SK-MEL-5 (cell line): ENCODE results near the gene CYTH3. TPM values are rescaled to one million over a fixed set of nuclear protein-coding genes. Genes with fewer than 3 reads are reported as not detected.
"Not testable (repeated sequence)": the region's sequence is repeated elsewhere in the genome, so short reads cannot be mapped to it uniquely, and the experiment has no call there.

Source experiments
- DNase-seq: peaks from one replicate; pipeline ENCODE4 v3.0.0-alpha.2; 2016; ENCODE audit warnings: low read depth, low spot score
- in situ Hi-C: cut with HindIII; loops from 2 replicates; pipeline ENCODE4 v1.10.0; 2016; ENCODE audit warnings: low sequenced_read_pairs, high pct_unique_total_duplicates, low pct_unique_long_range_greater_than_20kb
- total RNA-seq: library from RNA; depleted of rRNA; stranded (reverse); fragments of >200 nt; shearing (Covaris generic); gene quantifications from 2 replicates; pipeline ENCODE4 v1.2.3, GENCODE V29; 2014

CYTH3 gene
- total RNA-seq, 1 experiment from 2014 or later = 70.3 TPM

DNA sequence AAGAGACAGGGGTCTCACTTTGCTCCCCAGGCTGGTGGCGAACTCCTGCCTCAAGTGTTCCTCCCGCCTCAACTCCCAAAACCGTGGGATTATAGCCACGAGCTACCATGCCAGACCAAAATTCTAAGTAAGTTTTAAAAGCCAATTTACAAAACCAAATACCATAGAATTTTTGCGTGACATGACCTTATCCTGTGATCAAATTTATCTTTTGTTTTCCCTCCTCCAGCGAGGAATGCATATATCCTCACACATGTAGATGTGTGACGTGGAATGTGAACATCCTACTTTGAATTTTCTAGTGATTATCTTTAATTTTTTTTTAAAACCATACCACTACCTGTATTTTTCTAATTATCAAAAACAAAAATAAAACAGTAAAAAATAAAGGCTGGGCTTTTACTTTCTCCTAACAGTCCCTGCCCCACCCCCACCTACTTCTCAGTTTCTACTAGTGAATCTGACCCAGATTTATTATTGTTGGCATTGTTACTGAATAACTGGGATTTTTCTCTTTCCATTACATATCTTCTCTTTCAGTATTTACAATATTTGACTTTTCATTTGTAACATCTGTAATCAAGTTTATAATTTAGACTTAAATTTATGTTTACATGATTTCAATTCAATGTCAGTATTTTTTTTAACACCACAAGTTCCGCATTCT, 26.0 kb downstream of the CYTH3 start:
- in situ Hi-C loops = no loop called here
- DNase-seq = no peak

DNA sequence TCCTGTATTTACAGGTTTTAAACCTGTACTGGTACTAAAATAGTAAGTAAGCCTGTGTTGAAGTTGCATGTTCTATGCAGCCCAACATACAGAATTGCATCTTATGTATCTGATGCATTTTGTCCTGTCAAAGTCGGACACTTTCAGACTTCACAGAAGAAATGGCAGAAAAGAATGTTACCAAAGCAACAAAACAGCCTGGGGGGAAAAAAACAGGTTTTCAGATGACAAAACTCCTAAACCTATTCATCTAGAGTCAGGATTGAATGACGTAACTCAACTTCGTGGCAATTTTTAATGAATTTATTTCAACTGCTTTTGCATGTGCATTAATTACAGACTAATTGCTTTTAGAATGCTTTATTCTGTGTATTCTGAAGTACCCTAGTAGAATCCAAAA, 28.4 kb downstream of the CYTH3 start:
- in situ Hi-C loops = no loop called here

GRCh38 chr7:6243168-6243567, 29.3 kb downstream of the CYTH3 start:
- in situ Hi-C loops = no loop called here
- DNase-seq = no peak

More for the DNA sequence above, 28.4 kb downstream of the CYTH3 start:
- DNase-seq = no peak

- in situ Hi-C loops = no loop called here
- DNase-seq = no peak
Observed at GRCh38 chr7:6242561-6242960, 29.9 kb downstream of the CYTH3 start.

DNA sequence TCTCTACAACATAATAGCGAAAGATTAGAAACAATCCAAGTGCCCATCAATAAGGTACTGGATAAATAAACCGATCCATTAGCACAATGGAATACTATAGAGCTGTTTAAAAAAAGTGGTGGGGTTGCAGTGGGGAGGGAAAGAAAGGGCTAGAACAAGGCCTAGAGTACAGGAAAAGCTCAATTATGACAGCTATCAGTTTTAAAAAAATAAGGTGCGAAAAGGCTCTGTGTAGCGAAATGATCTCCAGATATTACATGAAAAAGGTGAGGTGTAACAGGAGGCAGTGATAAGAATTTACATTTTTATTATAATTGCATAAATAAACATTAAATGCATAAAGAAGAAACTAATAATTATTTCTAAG, 30.8 kb downstream of the CYTH3 start:
- DNase-seq = no peak
- in situ Hi-C loops = no loop called here

GRCh38 chr7:6238309-6238925, 34.0 kb downstream of the CYTH3 start:
- DNase-seq = no peak
- in situ Hi-C loops = no loop called here

DNA sequence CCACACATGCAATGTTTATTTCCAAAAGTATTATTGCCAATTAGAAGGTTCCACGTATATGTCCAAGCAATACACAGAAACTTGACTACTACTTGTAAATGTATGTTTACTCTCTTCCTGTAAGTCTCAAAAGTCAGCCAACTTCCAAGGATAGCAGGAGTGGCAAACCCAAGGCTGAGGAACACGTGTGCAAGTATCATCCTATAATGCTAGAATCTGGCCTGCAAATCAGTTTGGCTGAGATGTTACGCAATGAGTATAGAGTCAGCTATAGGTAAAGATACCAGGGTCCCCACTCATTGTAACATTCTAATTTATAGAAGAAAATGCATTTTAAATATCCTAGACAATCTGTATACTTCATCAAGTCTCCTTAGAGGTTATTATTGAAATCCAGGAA, 34.7 kb downstream of the CYTH3 start:
- in situ Hi-C loops = no loop called here
- DNase-seq = no peak

GRCh38 chr7:6237011-6237410, 35.4 kb downstream of the CYTH3 start:
- in situ Hi-C loops = no loop called here
- DNase-seq = no peak

GRCh38 chr7:6235029-6235871, 37.2 kb downstream of the CYTH3 start:
- in situ Hi-C loops = no loop called here
- no peak for DNase-seq

- in situ Hi-C loops = no loop called here
- no peak for DNase-seq
Observed at GRCh38 chr7:6234384-6234783, 38.0 kb downstream of the CYTH3 start.

GRCh38 chr7:6232534-6232933, 39.9 kb downstream of the CYTH3 start:
- in situ Hi-C loops = no loop called here
- DNase-seq = no peak

DNA sequence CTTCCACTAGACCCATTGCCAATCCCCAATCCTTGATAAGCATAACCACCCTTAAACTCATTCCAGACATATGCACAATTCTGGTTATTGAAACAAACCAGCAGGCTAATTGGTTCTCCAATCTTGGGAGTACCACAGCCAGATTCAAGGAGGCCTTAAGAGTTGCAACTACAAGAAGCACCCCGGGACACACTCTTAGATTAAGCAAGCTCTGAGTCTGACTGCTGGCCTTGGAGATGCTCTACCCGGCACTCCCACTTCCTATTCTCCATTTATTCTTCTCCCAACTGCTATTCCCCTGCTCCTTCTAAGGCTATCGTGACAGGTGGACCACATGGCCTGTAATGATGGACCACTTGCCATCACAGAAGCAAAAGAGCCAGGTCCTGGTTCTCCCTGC, 40.3 kb downstream of the CYTH3 start:
- in situ Hi-C loops = no loop called here
- DNase-seq = no peak

- no peak for DNase-seq
- in situ Hi-C loops = no loop called here
Observed at GRCh38 chr7:6231184-6231583, 41.2 kb downstream of the CYTH3 start.

GRCh38 chr7:6229284-6229683, 43.1 kb downstream of the CYTH3 start:
- DNase-seq, in situ Hi-C loops: not testable (repeated sequence)

- in situ Hi-C loops = no loop called here
- DNase-seq = peak; percentile 45
Observed at GRCh38 chr7:6228361-6229229, 43.8 kb downstream of the CYTH3 start.

DNA sequence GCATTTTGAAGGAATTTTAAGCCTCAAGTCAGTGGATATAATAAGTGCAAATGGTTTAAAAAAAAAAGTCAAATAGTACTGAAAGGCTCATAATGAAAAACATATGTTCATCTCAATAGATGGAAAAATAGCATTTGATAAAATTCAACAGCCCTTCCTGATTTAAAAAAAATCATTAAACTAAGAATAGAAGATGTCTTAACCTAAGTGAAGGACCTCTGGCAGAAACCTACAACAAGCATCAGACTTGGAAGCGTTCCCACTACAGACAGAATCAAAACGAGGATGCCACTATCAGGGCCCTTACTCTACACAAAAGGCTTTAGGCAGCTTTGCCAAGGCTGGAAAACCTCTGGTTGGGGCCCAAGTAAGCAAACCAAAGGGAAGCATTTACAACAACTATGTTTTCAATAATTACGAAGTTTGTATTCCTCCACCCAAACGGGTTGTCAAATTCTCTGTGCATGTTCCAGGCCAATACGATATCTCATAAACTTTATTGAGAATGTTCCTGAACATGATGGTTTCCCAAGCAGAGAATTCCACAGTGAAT, 45.1 kb downstream of the CYTH3 start:
- in situ Hi-C loops = no loop called here
- DNase-seq = no peak

- no peak for DNase-seq
- in situ Hi-C loops = no loop called here
Observed at GRCh38 chr7:6226194-6226799, 46.1 kb downstream of the CYTH3 start.
